GM04504 (cell line): ENCODE measurements around the gene PIGU.

Experiments used
- DNase-seq: peaks from one replicate; pipeline ENCODE4 v3.0.0-alpha.2; 2012; ENCODE audit warnings: low read depth

The PIGU gene

DNA sequence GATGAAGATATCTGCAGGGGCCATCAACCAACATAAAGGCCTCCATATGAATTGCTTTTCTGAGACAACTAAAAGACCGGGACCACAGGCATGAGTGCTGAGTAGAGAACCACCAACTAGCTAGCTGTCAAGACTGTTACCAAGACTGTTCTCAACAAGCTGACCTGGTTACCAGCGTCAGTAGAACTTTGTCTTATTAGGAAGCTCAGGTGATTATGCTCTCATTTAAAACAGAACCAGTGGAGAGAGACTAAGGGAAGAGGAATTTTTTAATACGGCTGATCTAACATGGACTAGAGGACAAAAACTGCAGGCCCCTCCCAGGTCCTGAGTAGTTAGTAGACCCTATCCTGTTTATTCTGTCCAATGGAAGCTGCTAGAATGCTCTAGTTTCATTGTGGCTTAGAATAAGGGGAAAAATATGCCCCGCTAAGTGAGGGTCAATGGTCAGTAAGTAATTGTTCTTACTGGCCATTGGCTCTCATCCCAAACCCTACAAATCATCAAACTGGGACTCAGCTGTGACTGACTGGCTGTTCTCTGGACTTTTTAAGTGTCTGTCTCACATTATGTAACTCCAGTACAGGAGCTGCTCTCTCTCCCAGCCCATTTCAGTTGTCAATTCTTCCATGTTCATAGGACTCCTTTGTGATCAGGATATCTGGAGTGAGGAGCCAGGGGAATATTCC lies 164.5 kb downstream of the PIGU start:
- no peak for DNase-seq

DNA sequence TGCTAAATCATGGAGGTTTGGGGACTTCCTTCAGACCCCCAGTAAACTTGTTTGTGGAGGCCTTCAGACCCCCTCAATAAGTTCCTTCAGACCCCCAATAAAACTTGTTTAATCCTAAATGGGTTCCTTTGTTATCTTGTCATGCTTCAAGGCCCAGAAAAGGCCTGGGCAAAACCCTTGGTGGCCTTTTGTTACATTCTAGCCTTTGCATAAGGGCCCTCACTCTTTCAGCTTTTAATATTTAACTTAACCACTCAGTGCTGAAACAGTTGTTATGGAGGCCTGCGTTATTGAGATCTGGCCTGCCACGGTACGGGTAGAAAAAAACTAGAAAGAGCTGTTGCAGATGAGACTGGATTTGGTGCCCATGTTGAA lies 165.0 kb downstream of the PIGU start:
- no peak for DNase-seq

DNA sequence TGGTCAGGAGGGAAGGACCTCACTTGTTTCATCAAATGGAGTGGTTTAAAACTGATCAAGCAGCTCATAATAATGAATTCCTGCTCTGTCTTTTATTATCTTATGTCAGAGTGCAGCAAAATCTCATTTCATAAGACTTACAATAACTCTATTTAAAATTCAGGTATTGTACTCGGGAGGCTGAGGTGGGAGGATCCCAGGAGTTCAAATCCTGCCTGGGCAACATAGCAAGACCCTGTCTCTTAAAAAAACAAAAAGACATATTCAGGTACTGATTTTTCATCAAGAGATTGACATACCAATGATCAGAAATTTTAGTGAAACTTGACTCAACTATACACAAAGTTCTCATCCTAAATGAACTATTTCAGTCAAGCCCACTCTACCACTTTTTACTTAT lies 166.3 kb downstream of the PIGU start:
- no peak for DNase-seq
